NCI-H526 (cell line): Measurements from ENCODE around the gene GTPBP10.

ENCODE experiments used
- DNase-seq, 2 experiments: peaks; one replicate each; lab custom pipeline; 2025; lab: John Stamatoyannopoulos, UW

Gene GTPBP10

GRCh38 chr7:90351987-90352386, 5.5 kb downstream of the GTPBP10 start:
- no peak for DNase-seq

- no peak for DNase-seq
Measured at GRCh38 chr7:90383422-90383821, 36.9 kb downstream of the GTPBP10 start.

GRCh38 chr7:90383861-90384260, 37.3 kb downstream of the GTPBP10 start:
- DNase-seq = no peak

- no peak for DNase-seq
Measured at GRCh38 chr7:90384433-90384832, 37.9 kb downstream of the GTPBP10 start.

GRCh38 chr7:90387470-90388240, 41.1 kb downstream of the GTPBP10 start:
- no peak for DNase-seq

- DNase-seq = no peak
Measured at GRCh38 chr7:90390926-90391325, 44.4 kb downstream of the GTPBP10 start.

GRCh38 chr7:90391488-90391887, 45.0 kb downstream of the GTPBP10 start:
- no peak for DNase-seq

GRCh38 chr7:90396420-90396819, 49.9 kb downstream of the GTPBP10 start:
- DNase-seq = no peak

- no peak for DNase-seq
Measured at GRCh38 chr7:90401989-90402388, 55.5 kb downstream of the GTPBP10 start.

GRCh38 chr7:90402785-90403173, 56.3 kb downstream of the GTPBP10 start:
- DNase-seq = no peak

- DNase-seq = peak; percentile 93 to 97
Measured at GRCh38 chr7:90403174-90404113, 56.9 kb downstream of the GTPBP10 start, which contains the start of gene CLDN12. CLDN12 (plus strand) TSS chr7:90403461; CDS start chr7:90412677, 9,216 bp downstream.

- no peak for DNase-seq
Measured at GRCh38 chr7:90404777-90405176, 58.3 kb downstream of the GTPBP10 start.

GRCh38 chr7:90407484-90407821, 60.9 kb downstream of the GTPBP10 start:
- no peak for DNase-seq

- no peak for DNase-seq
Measured at GRCh38 chr7:90408142-90408541, 61.6 kb downstream of the GTPBP10 start.

GRCh38 chr7:90409667-90410066, 63.2 kb downstream of the GTPBP10 start:
- DNase-seq = peak; percentile 15 to 22

- DNase-seq = no peak
Measured at GRCh38 chr7:90411510-90411909, 65.0 kb downstream of the GTPBP10 start.

GRCh38 chr7:90412458-90413184, 66.1 kb downstream of the GTPBP10 start:
- peak; percentile 23 to 72 for DNase-seq

GRCh38 chr7:90413185-90413528, 66.6 kb downstream of the GTPBP10 start:
- no peak for DNase-seq

- DNase-seq = no peak
Measured at GRCh38 chr7:90421651-90422050, 75.1 kb downstream of the GTPBP10 start.

GRCh38 chr7:90424720-90425119, 78.2 kb downstream of the GTPBP10 start:
- DNase-seq = no peak

- no peak for DNase-seq
Measured at GRCh38 chr7:90425376-90425775, 78.9 kb downstream of the GTPBP10 start.
